ENCODE data around the gene CKLF.
A peak's percentile ranks its signal among the peaks of the same experiment; 100 is the strongest.
"Not testable (repeated sequence)": the region's sequence is repeated elsewhere in the genome, so short reads cannot be mapped to it uniquely, and the experiment has no call there.

Gene CKLF

GRCh38 chr16:66569131-66569530, 16.8 kb downstream of the CKLF start:
- DNase-seq (ENCODE audit: low spot score), result no peak

GRCh38 chr16:66569827-66570405, 17.5 kb downstream of the CKLF start:
- DNase-seq (ENCODE audit: low spot score), result no peak

- DNase-seq (ENCODE audit: low spot score), result no peak
Measured at GRCh38 chr16:66572356-66572755, 20.0 kb downstream of the CKLF start.

GRCh38 chr16:66574081-66574480, 21.7 kb downstream of the CKLF start:
- no peak for DNase-seq (ENCODE audit: low spot score)

GRCh38 chr16:66574531-66574930, 22.2 kb downstream of the CKLF start:
- no peak for DNase-seq (ENCODE audit: low spot score)

- DNase-seq (ENCODE audit: low spot score), result no peak
Measured at GRCh38 chr16:66575060-66575459, 22.7 kb downstream of the CKLF start.

GRCh38 chr16:66576296-66576695, 23.9 kb downstream of the CKLF start:
- DNase-seq (ENCODE audit: low spot score), result no peak

GRCh38 chr16:66578651-66579531, 26.5 kb downstream of the CKLF start, which contains the start of gene CMTM2:
TSS of gene CMTM2 (plus strand) at chr16:66579463. CDS start at chr16:66579608, 145 bp downstream.
- no peak for DNase-seq (ENCODE audit: low spot score)

- no peak for DNase-seq (ENCODE audit: low spot score)
Measured at GRCh38 chr16:66580605-66581209, 28.3 kb downstream of the CKLF start.

GRCh38 chr16:66581246-66581952, 29.0 kb downstream of the CKLF start:
- no peak for DNase-seq (ENCODE audit: low spot score)

- no peak for DNase-seq (ENCODE audit: low spot score)
Measured at GRCh38 chr16:66585481-66586239, 33.3 kb downstream of the CKLF start.

GRCh38 chr16:66587881-66588600, 35.7 kb downstream of the CKLF start:
- no peak for DNase-seq (ENCODE audit: low spot score)

- peak; percentile 70 for DNase-seq (ENCODE audit: low spot score)
Measured at GRCh38 chr16:66588981-66589713, 36.8 kb downstream of the CKLF start.

GRCh38 chr16:66590322-66590721, 37.9 kb downstream of the CKLF start:
- DNase-seq (ENCODE audit: low spot score), result no peak

GRCh38 chr16:66591018-66591417, 38.6 kb downstream of the CKLF start:
- DNase-seq (ENCODE audit: low spot score), result no peak

GRCh38 chr16:66592241-66592640, 39.9 kb downstream of the CKLF start:
- no peak for DNase-seq (ENCODE audit: low spot score)

GRCh38 chr16:66592814-66593213, 40.4 kb downstream of the CKLF start:
- DNase-seq (ENCODE audit: low spot score), result no peak

GRCh38 chr16:66594739-66595138, 42.4 kb downstream of the CKLF start:
- DNase-seq (ENCODE audit: low spot score), result no peak

GRCh38 chr16:66596559-66596958, 44.2 kb downstream of the CKLF start:
- DNase-seq (ENCODE audit: low spot score), result not testable (repeated sequence)
